Transverse colon (tissue), 4 donors: ENCODE data around the gene DYNC1I1.

Experiments used
- CTCF ChIP-seq, 5 experiments: fragments of 200-600 bp in 3 of 5; fragments of 450-650 bp in 2 of 5; sonication (generic) in 3 of 5; IDR thresholded peaks; 1 replicate in 2 of 5; 2 replicates in 3 of 5; pipeline ENCODE4 v1.5.1; 2016 to 2017; ENCODE audit warnings: antibody characterized with exemption in 5 of 5, inconsistent platforms in 3 of 5, mild to moderate bottlenecking in 2 of 5, moderate library complexity in 1 of 5
- POLR2A ChIP-seq: fragments of 450-650 bp; IDR thresholded peaks from one replicate; pipeline ENCODE4 v1.6.1; 2016; ENCODE audit warnings: antibody characterized with exemption, mild to moderate bottlenecking, moderate library complexity
- POLR2AphosphoS5 ChIP-seq, 3 donors: sonication (generic); formaldehyde crosslinking; IDR thresholded peaks; one replicate each; pipeline ENCODE4 v1.6.1; 2016; ENCODE audit warnings: antibody characterized with exemption in 3 of 3

DNA sequence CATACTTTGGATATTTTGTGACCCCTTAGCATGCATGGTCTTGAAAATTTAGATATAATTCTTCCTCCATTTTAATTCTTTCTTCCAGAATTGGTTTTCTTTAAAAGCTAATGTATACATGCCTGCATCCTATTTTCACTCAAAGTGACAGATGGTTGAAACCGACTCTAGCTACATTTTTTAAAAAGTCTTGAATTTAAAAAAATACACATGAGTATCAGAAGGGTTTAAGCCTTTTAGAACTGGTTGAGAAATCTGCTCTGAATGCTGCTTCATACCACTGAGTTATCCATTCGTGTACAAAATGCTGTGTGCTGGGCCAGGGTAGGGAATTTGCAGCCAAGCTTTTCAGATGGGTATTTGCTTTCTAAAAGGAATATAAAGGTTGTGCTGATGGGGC, 16.5 kb downstream of the DYNC1I1 start:
- TF ChIP-seq POLR2AphosphoS5 (IDR thresholded peaks at IDR 0.05) (no peak), POLR2A (no peak), CTCF (IDR thresholded peaks at IDR 0.05) (no peak)
